WTC11 (cell line): ENCODE results near the gene EHMT1. TPM values are rescaled to one million over a fixed set of nuclear protein-coding genes. Genes with fewer than 3 reads are reported as not detected.

Source experiments
- ATAC-seq: fragments of 200-7000 bp; cut with Tn5 transposase; 2 replicates; pipeline ENCODE4 v1.10.0; 2021; ENCODE audit warnings: mild to moderate bottlenecking, moderate library complexity
- CTCF ChIA-PET: fragments of 300-600 bp; sonication (Branson Sonifier 250); formaldehyde crosslinking; loops from one replicate; lab custom pipeline; 2021; ENCODE audit warnings: antibody characterized with exemption; lab: Charles Lee
- POLR2A ChIA-PET: fragments of 350-600 bp; sonication (Branson Sonifier 250); formaldehyde crosslinking; loops from one replicate; lab custom pipeline; 2021; ENCODE audit warnings: antibody characterized with exemption; lab: Charles Lee
- DNase-seq: peaks from one replicate; pipeline ENCODE4 v3.0.0; 2021; ENCODE audit warnings: low spot score
- H3K27ac Mint-ChIP-seq: 2 replicates; pipeline ENCODE4 v1.8.0; 2021; ENCODE audit warnings: mixed read lengths
- H3K27me3 Mint-ChIP-seq: 2 replicates; pipeline ENCODE4 v1.8.0; 2021; ENCODE audit warnings: low read depth, mild to moderate bottlenecking, moderate library complexity, mixed read lengths
- H3K36me3 Mint-ChIP-seq: 2 replicates; pipeline ENCODE4 v1.8.0; 2021; ENCODE audit warnings: mixed read lengths
- H3K4me1 Mint-ChIP-seq: 2 replicates; pipeline ENCODE4 v1.8.0; 2022; ENCODE audit warnings: mixed read lengths
- H3K4me3 Mint-ChIP-seq: 2 replicates; pipeline ENCODE4 v1.8.0; 2021; ENCODE audit warnings: mild to moderate bottlenecking, moderate library complexity, mixed read lengths
- H3K9me3 Mint-ChIP-seq: 2 replicates; pipeline ENCODE4 v1.8.0; 2021; ENCODE audit warnings: mixed read lengths
- CBFB ChIP-seq: sonication (generic); formaldehyde crosslinking; IDR thresholded peaks from 2 replicates; pipeline ENCODE4 v1.8.1; 2022; ENCODE audit warnings: mild to moderate bottlenecking, low read depth, missing genetic modification reagents
- ETV6 ChIP-seq: sonication (generic); formaldehyde crosslinking; IDR thresholded peaks from 2 replicates; pipeline ENCODE4 v1.8.1; 2022; ENCODE audit warnings: mild to moderate bottlenecking, missing genetic modification reagents
- GABPB1 ChIP-seq: sonication (generic); formaldehyde crosslinking; IDR thresholded peaks from 2 replicates; pipeline ENCODE4 v1.8.1; 2023; ENCODE audit warnings: mild to moderate bottlenecking, missing genetic modification reagents
- IRF2 ChIP-seq: sonication (generic); formaldehyde crosslinking; IDR thresholded peaks from 2 replicates; pipeline ENCODE4 v1.8.0; 2022; ENCODE audit warnings: low read depth, missing genetic modification reagents, borderline replicate concordance
- JUN ChIP-seq: sonication (generic); formaldehyde crosslinking; IDR thresholded peaks from 2 replicates; pipeline ENCODE4 v1.8.0; 2023; ENCODE audit warnings: mild to moderate bottlenecking, missing genetic modification reagents
- MXD4 ChIP-seq: fragments of 250-450 bp; sonication (Bioruptor Pico); IDR thresholded peaks from 2 replicates; pipeline ENCODE4 v1.8.0; 2021; ENCODE audit warnings: mild to moderate bottlenecking, moderate library complexity, borderline replicate concordance
- NR3C1 ChIP-seq: sonication (generic); formaldehyde crosslinking; conservative IDR thresholded peaks from 2 replicates; pipeline ENCODE4 v1.8.1; 2023; ENCODE audit warnings: low read depth, mild to moderate bottlenecking, missing genetic modification reagents
- RORB ChIP-seq: fragments of 250-450 bp; sonication (Bioruptor Pico); IDR thresholded peaks from 2 replicates; pipeline ENCODE4 v1.9.0; 2021; ENCODE audit warnings: mild to moderate bottlenecking
- TEAD1 ChIP-seq: sonication (generic); formaldehyde crosslinking; IDR thresholded peaks from 2 replicates; pipeline ENCODE4 v1.8.0; 2022; ENCODE audit warnings: mild to moderate bottlenecking, missing genetic modification reagents
- TP53 ChIP-seq: sonication (generic); formaldehyde crosslinking; IDR thresholded peaks from 2 replicates; pipeline ENCODE4 v1.8.1; 2023; ENCODE audit warnings: mild to moderate bottlenecking, missing genetic modification reagents
- ZNF219 ChIP-seq: sonication (generic); formaldehyde crosslinking; IDR thresholded peaks from 2 replicates; pipeline ENCODE4 v1.8.0; 2023; ENCODE audit warnings: missing genetic modification reagents, mild to moderate bottlenecking, borderline replicate concordance
- total RNA-seq: library from RNA; stranded (reverse); gene quantifications from 3 replicates; pipeline ENCODE4 v1.2.3, GENCODE V29; 2021
- TF ChIP-seq, protein P1 (sequence below): sonication (generic); formaldehyde crosslinking; IDR thresholded peaks from 2 replicates; pipeline ENCODE4 v1.8.0; 2023; ENCODE audit warnings: mild to moderate bottlenecking, missing genetic modification reagents
- TF ChIP-seq, protein P2 (sequence below): sonication (generic); formaldehyde crosslinking; IDR thresholded peaks from 2 replicates; pipeline ENCODE4 v1.8.1; 2022; ENCODE audit warnings: low read depth, missing genetic modification reagents, borderline replicate concordance
- TF ChIP-seq, protein P3 (sequence below): sonication (generic); formaldehyde crosslinking; IDR thresholded peaks from 2 replicates; pipeline ENCODE4 v1.8.1; 2023; ENCODE audit warnings: mild to moderate bottlenecking, moderate library complexity, missing genetic modification reagents
- TF ChIP-seq, protein P4 (sequence below): sonication (generic); formaldehyde crosslinking; IDR thresholded peaks from 2 replicates; pipeline ENCODE4 v1.8.1; 2023; ENCODE audit warnings: mild to moderate bottlenecking, missing genetic modification reagents, moderate library complexity
- TF ChIP-seq, protein P5 (sequence below): sonication (generic); formaldehyde crosslinking; IDR thresholded peaks from 2 replicates; pipeline ENCODE4 v1.8.0; 2022; ENCODE audit warnings: missing genetic modification reagents
- TF ChIP-seq, protein P6 (sequence below): sonication (generic); formaldehyde crosslinking; IDR thresholded peaks from 2 replicates; pipeline ENCODE4 v1.8.0; 2022; ENCODE audit warnings: mild to moderate bottlenecking, missing genetic modification reagents
- TF ChIP-seq, protein P7 (sequence below): sonication (generic); formaldehyde crosslinking; IDR thresholded peaks from 2 replicates; pipeline ENCODE4 v1.8.0; 2023; ENCODE audit warnings: missing genetic modification reagents, mild to moderate bottlenecking, borderline replicate concordance

EHMT1 gene
- total RNA-seq, 1 experiment from 2014 or later, result 170 TPM

DNA sequence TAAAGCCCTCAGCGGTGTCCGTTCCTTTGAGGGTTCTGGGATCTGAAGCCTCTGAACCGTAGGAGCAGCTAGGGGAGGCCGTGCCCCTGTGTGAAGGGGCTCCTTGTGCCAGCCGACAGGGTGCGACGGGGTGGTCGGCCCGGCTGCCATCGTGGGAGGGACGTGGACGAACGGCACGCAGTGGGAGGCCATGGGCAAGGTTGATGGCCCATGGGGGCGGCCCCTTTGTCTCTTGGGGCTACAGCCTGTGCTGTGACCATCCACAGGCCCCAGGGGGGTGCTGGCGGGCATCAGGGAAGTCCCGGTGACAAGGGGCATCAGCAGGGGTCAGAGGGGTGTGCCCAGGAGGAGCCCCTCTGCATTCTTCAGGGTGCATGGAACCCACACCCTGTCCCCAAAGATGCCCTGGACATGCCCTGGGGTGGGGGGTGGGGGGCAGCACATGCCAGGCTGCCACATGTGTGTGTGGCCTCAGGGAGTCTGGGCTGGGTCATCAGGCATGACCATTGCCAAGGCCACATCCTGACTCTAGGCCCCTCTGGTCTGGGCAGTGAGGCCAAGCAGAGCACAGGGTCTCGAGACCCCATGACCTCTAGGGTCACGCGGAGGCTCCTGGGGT, 209.2 kb downstream of the EHMT1 start (continued):
- TF ChIP-seq, protein P1, sequence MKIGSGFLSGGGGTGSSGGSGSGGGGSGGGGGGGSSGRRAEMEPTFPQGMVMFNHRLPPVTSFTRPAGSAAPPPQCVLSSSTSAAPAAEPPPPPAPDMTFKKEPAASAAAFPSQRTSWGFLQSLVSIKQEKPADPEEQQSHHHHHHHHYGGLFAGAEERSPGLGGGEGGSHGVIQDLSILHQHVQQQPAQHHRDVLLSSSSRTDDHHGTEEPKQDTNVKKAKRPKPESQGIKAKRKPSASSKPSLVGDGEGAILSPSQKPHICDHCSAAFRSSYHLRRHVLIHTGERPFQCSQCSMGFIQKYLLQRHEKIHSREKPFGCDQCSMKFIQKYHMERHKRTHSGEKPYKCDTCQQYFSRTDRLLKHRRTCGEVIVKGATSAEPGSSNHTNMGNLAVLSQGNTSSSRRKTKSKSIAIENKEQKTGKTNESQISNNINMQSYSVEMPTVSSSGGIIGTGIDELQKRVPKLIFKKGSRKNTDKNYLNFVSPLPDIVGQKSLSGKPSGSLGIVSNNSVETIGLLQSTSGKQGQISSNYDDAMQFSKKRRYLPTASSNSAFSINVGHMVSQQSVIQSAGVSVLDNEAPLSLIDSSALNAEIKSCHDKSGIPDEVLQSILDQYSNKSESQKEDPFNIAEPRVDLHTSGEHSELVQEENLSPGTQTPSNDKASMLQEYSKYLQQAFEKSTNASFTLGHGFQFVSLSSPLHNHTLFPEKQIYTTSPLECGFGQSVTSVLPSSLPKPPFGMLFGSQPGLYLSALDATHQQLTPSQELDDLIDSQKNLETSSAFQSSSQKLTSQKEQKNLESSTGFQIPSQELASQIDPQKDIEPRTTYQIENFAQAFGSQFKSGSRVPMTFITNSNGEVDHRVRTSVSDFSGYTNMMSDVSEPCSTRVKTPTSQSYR, result no peak
- TF ChIP-seq ETV6 (CRISPR knock-in tag) (no peak), MXD4 (CRISPR knock-in tag) (no peak), JUN (CRISPR knock-in tag) (no peak)

DNA sequence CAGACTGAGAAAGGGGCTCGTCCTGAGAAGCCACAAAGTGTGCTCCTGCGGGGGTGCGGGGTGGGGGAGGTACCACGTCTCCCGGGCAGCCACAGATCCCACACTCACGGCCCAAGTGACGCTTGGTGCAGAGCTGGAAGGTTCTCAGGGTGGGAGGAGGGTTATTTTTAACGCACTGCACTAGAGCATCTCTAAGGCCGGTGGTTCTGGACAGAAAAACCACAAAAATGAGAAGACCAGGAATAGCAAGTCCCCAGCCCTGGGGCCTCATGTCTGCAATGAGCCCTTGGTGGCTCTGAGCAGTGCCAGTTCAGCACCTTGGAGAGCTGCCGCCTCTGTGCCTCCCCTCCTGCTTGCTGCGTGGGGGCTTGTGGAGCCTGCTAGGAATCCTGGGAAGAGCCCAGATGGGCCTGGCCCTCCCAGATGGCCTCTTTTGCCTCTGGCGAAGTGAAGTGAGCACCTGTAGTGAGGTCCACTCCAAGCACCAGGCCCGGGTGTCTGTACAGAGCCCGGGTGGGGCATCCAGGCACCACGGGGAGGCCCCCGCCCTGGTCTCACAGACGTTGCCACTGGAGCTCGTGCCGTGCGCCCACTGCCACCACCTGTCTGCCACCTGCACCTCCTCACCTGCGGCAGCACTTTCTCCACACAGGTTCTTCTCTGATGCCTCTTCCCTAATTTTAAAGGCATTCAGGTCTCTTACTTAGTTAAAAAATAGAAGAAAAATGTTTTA, 209.9 kb downstream of the EHMT1 start:
- Mint-ChIP-seq H3K9me3 (peaks cover 17% of the 10 kb centered on the region), H3K4me3 (no peak overlapping the region), H3K27me3 (no peaks in the 10 kb centered on the region), H3K27ac (no peak overlapping the region), H3K36me3 (peaks cover 62% of the 10 kb centered on the region), H3K4me1 (no peaks in the 10 kb centered on the region)
- ATAC-seq (peak; percentile 82), DNase-seq (peak; percentile 77)
- ChIA-PET CTCF (no interaction called here), POLR2A (no interaction called here)
- TF ChIP-seq, protein P2, sequence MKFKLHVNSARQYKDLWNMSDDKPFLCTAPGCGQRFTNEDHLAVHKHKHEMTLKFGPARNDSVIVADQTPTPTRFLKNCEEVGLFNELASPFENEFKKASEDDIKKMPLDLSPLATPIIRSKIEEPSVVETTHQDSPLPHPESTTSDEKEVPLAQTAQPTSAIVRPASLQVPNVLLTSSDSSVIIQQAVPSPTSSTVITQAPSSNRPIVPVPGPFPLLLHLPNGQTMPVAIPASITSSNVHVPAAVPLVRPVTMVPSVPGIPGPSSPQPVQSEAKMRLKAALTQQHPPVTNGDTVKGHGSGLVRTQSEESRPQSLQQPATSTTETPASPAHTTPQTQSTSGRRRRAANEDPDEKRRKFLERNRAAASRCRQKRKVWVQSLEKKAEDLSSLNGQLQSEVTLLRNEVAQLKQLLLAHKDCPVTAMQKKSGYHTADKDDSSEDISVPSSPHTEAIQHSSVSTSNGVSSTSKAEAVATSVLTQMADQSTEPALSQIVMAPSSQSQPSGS (CRISPR knock-in tag), result no peak
- no peak for TF ChIP-seq GABPB1 (CRISPR knock-in tag)
- no peak for TF ChIP-seq TP53 (CRISPR knock-in tag)
- TF ChIP-seq, protein P3, sequence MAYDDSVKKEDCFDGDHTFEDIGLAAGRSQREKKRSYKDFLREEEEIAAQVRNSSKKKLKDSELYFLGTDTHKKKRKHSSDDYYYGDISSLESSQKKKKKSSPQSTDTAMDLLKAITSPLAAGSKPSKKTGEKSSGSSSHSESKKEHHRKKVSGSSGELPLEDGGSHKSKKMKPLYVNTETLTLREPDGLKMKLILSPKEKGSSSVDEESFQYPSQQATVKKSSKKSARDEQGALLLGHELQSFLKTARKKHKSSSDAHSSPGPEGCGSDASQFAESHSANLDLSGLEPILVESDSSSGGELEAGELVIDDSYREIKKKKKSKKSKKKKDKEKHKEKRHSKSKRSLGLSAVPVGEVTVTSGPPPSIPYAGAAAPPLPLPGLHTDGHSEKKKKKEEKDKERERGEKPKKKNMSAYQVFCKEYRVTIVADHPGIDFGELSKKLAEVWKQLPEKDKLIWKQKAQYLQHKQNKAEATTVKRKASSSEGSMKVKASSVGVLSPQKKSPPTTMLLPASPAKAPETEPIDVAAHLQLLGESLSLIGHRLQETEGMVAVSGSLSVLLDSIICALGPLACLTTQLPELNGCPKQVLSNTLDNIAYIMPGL (CRISPR knock-in tag), result no peak
- no peak for TF ChIP-seq IRF2
- TF ChIP-seq RORB (CRISPR knock-in tag), result no peak
- TF ChIP-seq, protein P4, sequence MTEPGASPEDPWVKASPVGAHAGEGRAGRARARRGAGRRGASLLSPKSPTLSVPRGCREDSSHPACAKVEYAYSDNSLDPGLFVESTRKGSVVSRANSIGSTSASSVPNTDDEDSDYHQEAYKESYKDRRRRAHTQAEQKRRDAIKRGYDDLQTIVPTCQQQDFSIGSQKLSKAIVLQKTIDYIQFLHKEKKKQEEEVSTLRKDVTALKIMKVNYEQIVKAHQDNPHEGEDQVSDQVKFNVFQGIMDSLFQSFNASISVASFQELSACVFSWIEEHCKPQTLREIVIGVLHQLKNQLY, result no peak
- TF ChIP-seq MXD4 (CRISPR knock-in tag), result no peak
- no peak for TF ChIP-seq CBFB (CRISPR knock-in tag)
- TF ChIP-seq ZNF219 (CRISPR knock-in tag), result peak; percentile 81; the same call in 1 of the 2 replicates
- TF ChIP-seq, protein P5, sequence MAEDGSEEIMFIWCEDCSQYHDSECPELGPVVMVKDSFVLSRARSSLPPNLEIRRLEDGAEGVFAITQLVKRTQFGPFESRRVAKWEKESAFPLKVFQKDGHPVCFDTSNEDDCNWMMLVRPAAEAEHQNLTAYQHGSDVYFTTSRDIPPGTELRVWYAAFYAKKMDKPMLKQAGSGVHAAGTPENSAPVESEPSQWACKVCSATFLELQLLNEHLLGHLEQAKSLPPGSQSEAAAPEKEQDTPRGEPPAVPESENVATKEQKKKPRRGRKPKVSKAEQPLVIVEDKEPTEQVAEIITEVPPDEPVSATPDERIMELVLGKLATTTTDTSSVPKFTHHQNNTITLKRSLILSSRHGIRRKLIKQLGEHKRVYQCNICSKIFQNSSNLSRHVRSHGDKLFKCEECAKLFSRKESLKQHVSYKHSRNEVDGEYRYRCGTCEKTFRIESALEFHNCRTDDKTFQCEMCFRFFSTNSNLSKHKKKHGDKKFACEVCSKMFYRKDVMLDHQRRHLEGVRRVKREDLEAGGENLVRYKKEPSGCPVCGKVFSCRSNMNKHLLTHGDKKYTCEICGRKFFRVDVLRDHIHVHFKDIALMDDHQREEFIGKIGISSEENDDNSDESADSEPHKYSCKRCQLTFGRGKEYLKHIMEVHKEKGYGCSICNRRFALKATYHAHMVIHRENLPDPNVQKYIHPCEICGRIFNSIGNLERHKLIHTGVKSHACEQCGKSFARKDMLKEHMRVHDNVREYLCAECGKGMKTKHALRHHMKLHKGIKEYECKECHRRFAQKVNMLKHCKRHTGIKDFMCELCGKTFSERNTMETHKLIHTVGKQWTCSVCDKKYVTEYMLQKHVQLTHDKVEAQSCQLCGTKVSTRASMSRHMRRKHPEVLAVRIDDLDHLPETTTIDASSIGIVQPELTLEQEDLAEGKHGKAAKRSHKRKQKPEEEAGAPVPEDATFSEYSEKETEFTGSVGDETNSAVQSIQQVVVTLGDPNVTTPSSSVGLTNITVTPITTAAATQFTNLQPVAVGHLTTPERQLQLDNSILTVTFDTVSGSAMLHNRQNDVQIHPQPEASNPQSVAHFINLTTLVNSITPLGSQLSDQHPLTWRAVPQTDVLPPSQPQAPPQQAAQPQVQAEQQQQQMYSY (CRISPR knock-in tag), result no peak
- TF ChIP-seq, protein P6, sequence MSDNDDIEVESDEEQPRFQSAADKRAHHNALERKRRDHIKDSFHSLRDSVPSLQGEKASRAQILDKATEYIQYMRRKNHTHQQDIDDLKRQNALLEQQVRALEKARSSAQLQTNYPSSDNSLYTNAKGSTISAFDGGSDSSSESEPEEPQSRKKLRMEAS (CRISPR knock-in tag), result peak; percentile 48; the same call in 1 of the 2 replicates
- no peak for TF ChIP-seq NR3C1
- TF ChIP-seq, protein P7, sequence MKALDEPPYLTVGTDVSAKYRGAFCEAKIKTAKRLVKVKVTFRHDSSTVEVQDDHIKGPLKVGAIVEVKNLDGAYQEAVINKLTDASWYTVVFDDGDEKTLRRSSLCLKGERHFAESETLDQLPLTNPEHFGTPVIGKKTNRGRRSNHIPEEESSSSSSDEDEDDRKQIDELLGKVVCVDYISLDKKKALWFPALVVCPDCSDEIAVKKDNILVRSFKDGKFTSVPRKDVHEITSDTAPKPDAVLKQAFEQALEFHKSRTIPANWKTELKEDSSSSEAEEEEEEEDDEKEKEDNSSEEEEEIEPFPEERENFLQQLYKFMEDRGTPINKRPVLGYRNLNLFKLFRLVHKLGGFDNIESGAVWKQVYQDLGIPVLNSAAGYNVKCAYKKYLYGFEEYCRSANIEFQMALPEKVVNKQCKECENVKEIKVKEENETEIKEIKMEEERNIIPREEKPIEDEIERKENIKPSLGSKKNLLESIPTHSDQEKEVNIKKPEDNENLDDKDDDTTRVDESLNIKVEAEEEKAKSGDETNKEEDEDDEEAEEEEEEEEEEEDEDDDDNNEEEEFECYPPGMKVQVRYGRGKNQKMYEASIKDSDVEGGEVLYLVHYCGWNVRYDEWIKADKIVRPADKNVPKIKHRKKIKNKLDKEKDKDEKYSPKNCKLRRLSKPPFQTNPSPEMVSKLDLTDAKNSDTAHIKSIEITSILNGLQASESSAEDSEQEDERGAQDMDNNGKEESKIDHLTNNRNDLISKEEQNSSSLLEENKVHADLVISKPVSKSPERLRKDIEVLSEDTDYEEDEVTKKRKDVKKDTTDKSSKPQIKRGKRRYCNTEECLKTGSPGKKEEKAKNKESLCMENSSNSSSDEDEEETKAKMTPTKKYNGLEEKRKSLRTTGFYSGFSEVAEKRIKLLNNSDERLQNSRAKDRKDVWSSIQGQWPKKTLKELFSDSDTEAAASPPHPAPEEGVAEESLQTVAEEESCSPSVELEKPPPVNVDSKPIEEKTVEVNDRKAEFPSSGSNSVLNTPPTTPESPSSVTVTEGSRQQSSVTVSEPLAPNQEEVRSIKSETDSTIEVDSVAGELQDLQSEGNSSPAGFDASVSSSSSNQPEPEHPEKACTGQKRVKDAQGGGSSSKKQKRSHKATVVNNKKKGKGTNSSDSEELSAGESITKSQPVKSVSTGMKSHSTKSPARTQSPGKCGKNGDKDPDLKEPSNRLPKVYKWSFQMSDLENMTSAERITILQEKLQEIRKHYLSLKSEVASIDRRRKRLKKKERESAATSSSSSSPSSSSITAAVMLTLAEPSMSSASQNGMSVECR (CRISPR knock-in tag), result peak; percentile 84
- TF ChIP-seq TEAD1 (CRISPR knock-in tag), result 0 out of 2 replicates have a peak, but pooled peaks have one; percentile 59
